Endodermal cell (in vitro differentiated cells): Measurements from ENCODE around the gene CDH13. TPM values are rescaled to one million over a fixed set of nuclear protein-coding genes. Genes with fewer than 3 reads are reported as not detected.

Experiments used
- DNase-seq: peaks from one replicate; pipeline ENCODE4 v3.0.0-alpha.2; 2017
- H3K27ac ChIP-seq: 2 replicates; pipeline ENCODE4 v1.5.1; 2013; ENCODE audit warnings: mild to moderate bottlenecking, low read depth, low read length, moderate library complexity
- H3K27me3 ChIP-seq: 2 replicates; pipeline ENCODE4 v1.6.1; 2013; ENCODE audit warnings: mild to moderate bottlenecking, low read length, moderate library complexity; ENCODE audit not compliant: insufficient read depth, control insufficient read depth, poor library complexity, severe bottlenecking
- H3K36me3 ChIP-seq: 2 replicates; pipeline ENCODE4 v1.7.0; 2013; ENCODE audit warnings: mild to moderate bottlenecking, low read length, moderate library complexity; ENCODE audit not compliant: control insufficient read depth, insufficient read depth
- H3K4me1 ChIP-seq: one replicate; pipeline ENCODE4 v1.7.0; 2013; ENCODE audit warnings: low read length; ENCODE audit not compliant: control insufficient read depth, insufficient read depth
- H3K4me3 ChIP-seq: 2 replicates; pipeline ENCODE4 v1.5.1; 2013; ENCODE audit warnings: mild to moderate bottlenecking, low read length, moderate library complexity
- H3K9ac ChIP-seq: 2 replicates; pipeline ENCODE4 v1.6.1; 2013; ENCODE audit warnings: mild to moderate bottlenecking, low read length, moderate library complexity; ENCODE audit not compliant: poor library complexity, severe bottlenecking; ENCODE audit errors: extremely low read depth
- H3K9me3 ChIP-seq: 2 replicates; pipeline ENCODE4 v1.6.1; 2013; ENCODE audit warnings: mild to moderate bottlenecking, low read length, moderate library complexity; ENCODE audit not compliant: control insufficient read depth
- H3K27ac Mint-ChIP-seq: 2 replicates; pipeline ENCODE4 v1.8.0; 2020; ENCODE audit warnings: mixed read lengths
- H3K27me3 Mint-ChIP-seq: 2 replicates; pipeline ENCODE4 v1.8.0; 2021; ENCODE audit warnings: mild to moderate bottlenecking, mixed read lengths; ENCODE audit not compliant: insufficient read depth
- H3K36me3 Mint-ChIP-seq: 2 replicates; pipeline ENCODE4 v1.8.0; 2020; ENCODE audit warnings: low read depth, mixed read lengths
- H3K4me1 Mint-ChIP-seq: 2 replicates; pipeline ENCODE4 v1.8.0; 2020; ENCODE audit warnings: mixed read lengths
- H3K4me3 Mint-ChIP-seq: 2 replicates; pipeline ENCODE4 v1.8.0; 2020; ENCODE audit warnings: mild to moderate bottlenecking, moderate library complexity, mixed read lengths
- H3K9me3 Mint-ChIP-seq: 2 replicates; pipeline ENCODE4 v1.8.0; 2020; ENCODE audit warnings: mild to moderate bottlenecking, mixed read lengths
- CTCF ChIP-seq: fragments of 200-600 bp; sonication (generic); conservative IDR thresholded peaks from 2 replicates; pipeline ENCODE4 v1.5.0; 2021; ENCODE audit warnings: antibody characterized with exemption, mild to moderate bottlenecking
- WGBS, 2 experiments: methylation state at CpG; one replicate each; pipeline versions ENCODE4 v1.1.5 to v1.1.7; 2013; ENCODE audit warnings: missing lambda C conversion rate in 2 of 2, mixed read lengths in 1 of 2; ENCODE audit not compliant: insufficient coverage in 1 of 2, insufficient read length in 1 of 2; 5-methylcytosine and 5-hydroxymethylcytosine counted together
- total RNA-seq, 2 donors: library from RNA; stranded (reverse); fragmentation: NEBNext Ultra II Directional in 1 of 2; extraction: Animal tissue kit (Norgen Biotek cat#: 25700) in 1 of 2; gene quantifications; 2 replicates in 1 of 2; 3 replicates in 1 of 2; pipeline ENCODE4 v1.2.1, GENCODE V29; 2021

The CDH13 gene
- total RNA-seq, 2 donors from 2014 or later = 0.86 to 1.8 TPM

GRCh38 chr16:82715833-82716232 is 89.1 kb downstream of the CDH13 start:
- Histone ChIP-seq H3K27ac (no peak overlapping the region), H3K9me3 (no peaks in the 10 kb centered on the region), H3K9ac (no peak overlapping the region), H3K27me3 (no peaks in the 10 kb centered on the region), H3K4me3 (no peak overlapping the region), H3K36me3 (no peaks in the 10 kb centered on the region), H3K4me1 (peaks cover 10% of the 10 kb centered on the region)
- no peak for TF ChIP-seq CTCF
- DNase-seq = peak; percentile 59
- Mint-ChIP-seq H3K4me3 (no peak overlapping the region), H3K4me1 (peaks cover 14% of the 10 kb centered on the region), H3K27ac (no peak overlapping the region), H3K9me3 (peaks cover 8% of the 10 kb centered on the region), H3K27me3 (peaks cover 2% of the 10 kb centered on the region), H3K36me3 (no peaks in the 10 kb centered on the region)
- 81 to 83% methylated on average over 2 to 3 of the region's 3 CpGs for WGBS, 2 experiments

GRCh38 chr16:82716361-82716855 is 89.6 kb downstream of the CDH13 start:
- Mint-ChIP-seq H3K27me3 (peaks cover 2% of the 10 kb centered on the region), H3K27ac (no peak overlapping the region), H3K36me3 (no peaks in the 10 kb centered on the region), H3K4me1 (peaks cover 14% of the 10 kb centered on the region), H3K9me3 (peaks cover 8% of the 10 kb centered on the region), H3K4me3 (no peak overlapping the region)
- H3K36me3 ChIP-seq = no peaks in the 10 kb centered on the region
- no peak for TF ChIP-seq CTCF
- WGBS, 2 experiments = 97% methylated on average over 3 of the region's 3 CpGs; no CpG with 5 or more reads in 1 of the 2 experiments
- DNase-seq = no peak
- H3K9me3 ChIP-seq = no peaks in the 10 kb centered on the region
- H3K4me1 ChIP-seq = peaks cover 10% of the 10 kb centered on the region
- H3K27ac ChIP-seq = no peak overlapping the region
- H3K27me3 ChIP-seq = no peaks in the 10 kb centered on the region
- H3K4me3 ChIP-seq = no peak overlapping the region
- H3K9ac ChIP-seq = no peak overlapping the region

GRCh38 chr16:82720414-82720813 is 93.6 kb downstream of the CDH13 start:
- Histone ChIP-seq H3K4me1 (peaks cover 8% of the 10 kb centered on the region), H3K27me3 (no peaks in the 10 kb centered on the region), H3K36me3 (no peaks in the 10 kb centered on the region), H3K9me3 (no peaks in the 10 kb centered on the region), H3K9ac (no peak overlapping the region), H3K27ac (no peak overlapping the region), H3K4me3 (no peak overlapping the region)
- Mint-ChIP-seq H3K27me3 (peaks cover 2% of the 10 kb centered on the region), H3K4me3 (no peak overlapping the region), H3K9me3 (peaks cover 8% of the 10 kb centered on the region), H3K27ac (no peak overlapping the region), H3K4me1 (peaks cover 7% of the 10 kb centered on the region), H3K36me3 (no peaks in the 10 kb centered on the region)
- TF ChIP-seq CTCF = no peak
- DNase-seq = no peak
- WGBS, 2 experiments = 96% methylated on average over 3 of the region's 3 CpGs; no CpG with 5 or more reads in 1 of the 2 experiments
